GM15510 (cell line): ENCODE measurements around the gene REM2.

Experiments
- POLR2A ChIP-seq: IDR thresholded peaks from 3 replicates; pipeline ENCODE4 v1.6.1; 2011; ENCODE audit warnings: borderline replicate concordance; ENCODE audit not compliant: insufficient read length; ENCODE audit errors: extremely low read depth

The REM2 gene

GRCh38 chr14:22844221-22845102 lies 38.6 kb upstream of the REM2 start:
- TF ChIP-seq POLR2A, result no peak

GRCh38 chr14:22845103-22845394 lies 38.0 kb upstream of the REM2 start:
- no peak for TF ChIP-seq POLR2A

- TF ChIP-seq POLR2A, result no peak
Measured at GRCh38 chr14:22845821-22846625, 37.0 kb upstream of the REM2 start.

GRCh38 chr14:22846811-22847307 lies 36.2 kb upstream of the REM2 start:
- no peak for TF ChIP-seq POLR2A

GRCh38 chr14:22847661-22848341 lies 35.2 kb upstream of the REM2 start:
- no peak for TF ChIP-seq POLR2A

GRCh38 chr14:22848351-22849164 lies 34.5 kb upstream of the REM2 start:
- no peak for TF ChIP-seq POLR2A

GRCh38 chr14:22849212-22849819 lies 33.7 kb upstream of the REM2 start:
- no peak for TF ChIP-seq POLR2A

GRCh38 chr14:22850944-22851764 lies 31.9 kb upstream of the REM2 start:
- TF ChIP-seq POLR2A, result no peak

- no peak for TF ChIP-seq POLR2A
Measured at GRCh38 chr14:22852599-22852939, 30.5 kb upstream of the REM2 start.

- no peak for TF ChIP-seq POLR2A
Measured at GRCh38 chr14:22852940-22853767, 29.9 kb upstream of the REM2 start.

- no peak for TF ChIP-seq POLR2A
Measured at GRCh38 chr14:22854963-22855724, 27.9 kb upstream of the REM2 start.

- TF ChIP-seq POLR2A, result no peak
Measured at GRCh38 chr14:22856428-22856827, 26.6 kb upstream of the REM2 start.

GRCh38 chr14:22861651-22862050 lies 21.4 kb upstream of the REM2 start:
- no peak for TF ChIP-seq POLR2A
